Caco-2 (cell line): ENCODE measurements around the gene MTHFD1L. TPM values are rescaled to one million over a fixed set of nuclear protein-coding genes. Genes with fewer than 3 reads are reported as not detected.

Experiments
- BruUV-seq: library from RNA; stranded (reverse); fragments of 400-500 nt; replicated peaks from 2 replicates; lab custom pipeline; 2021; lab: Mats Ljungman, UMichigan
- CTCF ChIA-PET: fragments of 300-600 bp; sonication (Branson Sonifier 250); formaldehyde crosslinking; loops from one replicate; lab custom pipeline; 2022; ENCODE audit warnings: antibody characterized with exemption; lab: Charles Lee
- POLR2A ChIA-PET: fragments of 300-600 bp; sonication (Branson Sonifier 250); formaldehyde crosslinking; loops from one replicate; lab custom pipeline; 2022; ENCODE audit warnings: antibody characterized with exemption; lab: Charles Lee
- DNase-seq, 2 experiments: peaks; one replicate each; pipeline versions ENCODE4 v3.0.0 to v3.0.0-alpha.2; 2020 to 2022
- H3K27me3 ChIP-seq: replicated peaks from 2 replicates; pipeline ENCODE4 v1.6.0; 2011; ENCODE audit warnings: low read length; ENCODE audit not compliant: control insufficient read depth, insufficient read depth
- H3K36me3 ChIP-seq: 2 replicates; pipeline ENCODE4 v1.5.1; 2011; ENCODE audit warnings: low read length; ENCODE audit not compliant: control insufficient read depth, insufficient read depth
- H3K4me1 ChIP-seq: fragments of 250-450 bp; sonication (Bioruptor Pico); 2 replicates; pipeline ENCODE4 v1.5.1; 2020; ENCODE audit warnings: mild to moderate bottlenecking
- H3K4me3 ChIP-seq: 2 replicates; pipeline ENCODE4 v1.5.1; 2011; ENCODE audit warnings: low read depth, mild to moderate bottlenecking, control low read depth, low read length
- H3K9me3 ChIP-seq: fragments of 250-450 bp; sonication (Bioruptor Pico); 2 replicates; pipeline ENCODE4 v1.5.1; 2020; ENCODE audit warnings: mild to moderate bottlenecking, moderate library complexity
- H3K27ac Mint-ChIP-seq: one replicate; pipeline ENCODE4 v1.8.0; 2022; ENCODE audit warnings: mixed read lengths; ENCODE audit not compliant: unreplicated experiment
- H3K27me3 Mint-ChIP-seq: one replicate; pipeline ENCODE4 v1.8.0; 2022; ENCODE audit warnings: mixed read lengths; ENCODE audit not compliant: insufficient read depth, unreplicated experiment
- H3K36me3 Mint-ChIP-seq: one replicate; pipeline ENCODE4 v1.8.0; 2022; ENCODE audit warnings: mild to moderate bottlenecking, mixed read lengths; ENCODE audit not compliant: insufficient read depth, unreplicated experiment
- H3K4me1 Mint-ChIP-seq: one replicate; pipeline ENCODE4 v1.8.0; 2022; ENCODE audit warnings: low read depth, mixed read lengths; ENCODE audit not compliant: unreplicated experiment
- H3K4me3 Mint-ChIP-seq: one replicate; pipeline ENCODE4 v1.8.0; 2022; ENCODE audit warnings: mild to moderate bottlenecking, moderate library complexity, mixed read lengths; ENCODE audit not compliant: unreplicated experiment
- H3K9me3 Mint-ChIP-seq: one replicate; pipeline ENCODE4 v1.8.0; 2022; ENCODE audit warnings: mixed read lengths; ENCODE audit not compliant: unreplicated experiment
- CTCF ChIP-seq, 2 experiments: fragments of 200-600 bp in 1 of 2; IDR thresholded peaks; 1 replicate in 1 of 2; 2 replicates in 1 of 2; pipeline versions ENCODE4 v1.5.1 to v1.8.0; 2011 to 2022; ENCODE audit warnings: antibody characterized with exemption in 1 of 2, control low read depth in 1 of 2, inconsistent platforms in 1 of 2, low read depth in 1 of 2, low read length in 1 of 2, mild to moderate bottlenecking in 1 of 2, moderate library complexity in 1 of 2; ENCODE audit not compliant: insufficient read depth in 1 of 2, severe bottlenecking in 1 of 2, unreplicated experiment in 1 of 2
- intact Hi-C: fragments of 100-400 bp; cut with micrococcal nuclease; formaldehyde crosslinking; loops from one replicate; pipeline ENCODE4 v1.10.0; 2022; ENCODE audit not compliant: unreplicated experiment
- total RNA-seq: library from RNA; stranded (reverse); gene quantifications from 2 replicates; pipeline ENCODE4 v1.2.3, GENCODE V29; 2022

MTHFD1L gene
- total RNA-seq, 1 experiment from 2014 or later, result 102 TPM

GRCh38 chr6:151143337-151143736 lies 277.8 kb downstream of the MTHFD1L start:
- intact Hi-C loops, result no loop called here

GRCh38 chr6:151143806-151144205 lies 278.3 kb downstream of the MTHFD1L start:
- Mint-ChIP-seq H3K9me3 (no peaks in the 10 kb centered on the region), H3K36me3 (peaks cover 6% of the 10 kb centered on the region), H3K27me3 (no peaks in the 10 kb centered on the region), H3K27ac (no peak overlapping the region), H3K4me3 (no peak overlapping the region), H3K4me1 (peaks cover 7% of the 10 kb centered on the region)
- ChIA-PET POLR2A (no interaction called here), CTCF (no interaction called here)
- Histone ChIP-seq H3K36me3 (no peaks in the 10 kb centered on the region), H3K4me1 (no peaks in the 10 kb centered on the region), H3K27me3 (no peaks in the 10 kb centered on the region), H3K4me3 (no peak overlapping the region), H3K9me3 (no peaks in the 10 kb centered on the region)
- intact Hi-C loops, result no loop called here
- no TSS peak for BruUV-seq
- no peak for DNase-seq
- no peak for TF ChIP-seq CTCF (IDR thresholded peaks at IDR 0.05; ENCODE audit: insufficient read depth in 1 of 2, low read depth in 1 of 2, low read length in 1 of 2, severe bottlenecking in 1 of 2, unreplicated experiment in 1 of 2)

More at GRCh38 chr6:151143337-151143736, 277.8 kb downstream of the MTHFD1L start:
- no peaks in the 10 kb centered on the region for H3K36me3 ChIP-seq
- no peak overlapping the region for H3K4me3 Mint-ChIP-seq
- no peak overlapping the region for H3K4me3 ChIP-seq
- peaks cover 7% of the 10 kb centered on the region for H3K4me1 Mint-ChIP-seq
- no peak for TF ChIP-seq CTCF (IDR thresholded peaks at IDR 0.05; ENCODE audit: insufficient read depth in 1 of 2, low read depth in 1 of 2, low read length in 1 of 2, severe bottlenecking in 1 of 2, unreplicated experiment in 1 of 2)
- no peaks in the 10 kb centered on the region for H3K4me1 ChIP-seq
- H3K27ac Mint-ChIP-seq, result no peak overlapping the region
- no TSS peak for BruUV-seq
- peaks cover 6% of the 10 kb centered on the region for H3K36me3 Mint-ChIP-seq
- no peaks in the 10 kb centered on the region for H3K9me3 Mint-ChIP-seq
- no peaks in the 10 kb centered on the region for H3K27me3 Mint-ChIP-seq
- ChIA-PET CTCF (no interaction called here), POLR2A (no interaction called here)
- H3K9me3 ChIP-seq, result no peaks in the 10 kb centered on the region
- DNase-seq, result no peak
- no peaks in the 10 kb centered on the region for H3K27me3 ChIP-seq

GRCh38 chr6:151147118-151147832 lies 281.8 kb downstream of the MTHFD1L start:
- Mint-ChIP-seq H3K27ac (no peak overlapping the region), H3K27me3 (no peaks in the 10 kb centered on the region), H3K36me3 (no peaks in the 10 kb centered on the region), H3K4me3 (no peak overlapping the region), H3K4me1 (no peaks in the 10 kb centered on the region), H3K9me3 (no peaks in the 10 kb centered on the region)
- H3K36me3 ChIP-seq, result no peaks in the 10 kb centered on the region
- ChIA-PET POLR2A (no interaction called here), CTCF (no interaction called here)
- intact Hi-C loops, result no loop called here
- H3K27me3 ChIP-seq, result no peaks in the 10 kb centered on the region
- no peak overlapping the region for H3K4me3 ChIP-seq
- H3K4me1 ChIP-seq, result no peaks in the 10 kb centered on the region
- H3K9me3 ChIP-seq, result no peaks in the 10 kb centered on the region
- no TSS peak for BruUV-seq
- no peak for TF ChIP-seq CTCF (IDR thresholded peaks at IDR 0.05; ENCODE audit: insufficient read depth in 1 of 2, low read depth in 1 of 2, low read length in 1 of 2, severe bottlenecking in 1 of 2, unreplicated experiment in 1 of 2)
- DNase-seq, result no peak
